Measurements from ENCODE around the gene CTU1.

Gene CTU1

DNA sequence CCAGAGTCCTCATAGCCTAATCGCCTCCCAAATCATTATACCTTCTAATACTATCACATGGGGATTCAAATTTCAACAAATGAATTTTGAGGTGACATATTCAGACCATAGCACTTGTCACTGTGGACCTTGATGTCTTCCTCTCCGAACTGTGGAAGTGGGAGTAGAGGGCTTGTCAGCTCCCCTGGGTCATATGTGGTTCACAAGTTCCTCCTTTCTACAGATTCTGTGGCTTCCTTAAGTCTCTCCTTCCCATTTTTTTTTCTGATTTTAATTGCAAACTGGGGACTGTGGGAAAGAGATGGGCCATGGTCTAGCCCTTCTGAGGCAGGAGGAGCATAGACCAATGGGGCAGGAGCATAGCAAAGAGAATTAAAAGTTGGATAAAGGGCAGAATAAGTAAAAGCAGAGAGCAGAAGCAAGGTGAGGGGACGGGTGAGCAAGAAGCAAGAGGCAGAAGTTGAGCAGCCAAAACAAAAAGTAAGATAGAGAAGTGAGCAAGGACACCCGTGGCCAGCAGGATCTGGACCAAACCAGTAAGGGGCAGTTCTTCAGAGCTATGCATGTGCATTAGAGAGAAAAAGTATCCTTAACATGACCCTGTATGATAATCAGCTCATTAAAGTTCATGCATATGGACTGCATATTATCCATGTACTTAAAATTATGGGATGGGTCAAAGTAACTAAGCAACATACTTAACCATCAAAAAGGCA is 31.2 kb upstream of the CTU1 start:
- no peak for DNase-seq (ENCODE audit: low read depth)
- no peak overlapping the region for H3K4me3 ChIP-seq (ENCODE audit: low read depth, low read length)
- TF ChIP-seq, protein P1, sequence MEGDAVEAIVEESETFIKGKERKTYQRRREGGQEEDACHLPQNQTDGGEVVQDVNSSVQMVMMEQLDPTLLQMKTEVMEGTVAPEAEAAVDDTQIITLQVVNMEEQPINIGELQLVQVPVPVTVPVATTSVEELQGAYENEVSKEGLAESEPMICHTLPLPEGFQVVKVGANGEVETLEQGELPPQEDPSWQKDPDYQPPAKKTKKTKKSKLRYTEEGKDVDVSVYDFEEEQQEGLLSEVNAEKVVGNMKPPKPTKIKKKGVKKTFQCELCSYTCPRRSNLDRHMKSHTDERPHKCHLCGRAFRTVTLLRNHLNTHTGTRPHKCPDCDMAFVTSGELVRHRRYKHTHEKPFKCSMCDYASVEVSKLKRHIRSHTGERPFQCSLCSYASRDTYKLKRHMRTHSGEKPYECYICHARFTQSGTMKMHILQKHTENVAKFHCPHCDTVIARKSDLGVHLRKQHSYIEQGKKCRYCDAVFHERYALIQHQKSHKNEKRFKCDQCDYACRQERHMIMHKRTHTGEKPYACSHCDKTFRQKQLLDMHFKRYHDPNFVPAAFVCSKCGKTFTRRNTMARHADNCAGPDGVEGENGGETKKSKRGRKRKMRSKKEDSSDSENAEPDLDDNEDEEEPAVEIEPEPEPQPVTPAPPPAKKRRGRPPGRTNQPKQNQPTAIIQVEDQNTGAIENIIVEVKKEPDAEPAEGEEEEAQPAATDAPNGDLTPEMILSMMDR (IDR thresholded peaks at IDR 0.05; ENCODE audit: insufficient read depth, low read depth, low read length, missing control alignments), result no peak

GRCh38 chr19:51138549-51138979 is 30.4 kb upstream of the CTU1 start:
- H3K4me3 ChIP-seq (ENCODE audit: low read depth, low read length), result no peak overlapping the region
- no peak for DNase-seq (ENCODE audit: low read depth)
- TF ChIP-seq, protein P1 (IDR thresholded peaks at IDR 0.05; ENCODE audit: insufficient read depth, low read depth, low read length, missing control alignments), result no peak

GRCh38 chr19:51137792-51138425 is 29.7 kb upstream of the CTU1 start:
- H3K4me3 ChIP-seq (ENCODE audit: low read depth, low read length), result no peak overlapping the region
- no peak for DNase-seq (ENCODE audit: low read depth)
- TF ChIP-seq, protein P1 (IDR thresholded peaks at IDR 0.05; ENCODE audit: insufficient read depth, low read depth, low read length, missing control alignments), result no peak

DNA sequence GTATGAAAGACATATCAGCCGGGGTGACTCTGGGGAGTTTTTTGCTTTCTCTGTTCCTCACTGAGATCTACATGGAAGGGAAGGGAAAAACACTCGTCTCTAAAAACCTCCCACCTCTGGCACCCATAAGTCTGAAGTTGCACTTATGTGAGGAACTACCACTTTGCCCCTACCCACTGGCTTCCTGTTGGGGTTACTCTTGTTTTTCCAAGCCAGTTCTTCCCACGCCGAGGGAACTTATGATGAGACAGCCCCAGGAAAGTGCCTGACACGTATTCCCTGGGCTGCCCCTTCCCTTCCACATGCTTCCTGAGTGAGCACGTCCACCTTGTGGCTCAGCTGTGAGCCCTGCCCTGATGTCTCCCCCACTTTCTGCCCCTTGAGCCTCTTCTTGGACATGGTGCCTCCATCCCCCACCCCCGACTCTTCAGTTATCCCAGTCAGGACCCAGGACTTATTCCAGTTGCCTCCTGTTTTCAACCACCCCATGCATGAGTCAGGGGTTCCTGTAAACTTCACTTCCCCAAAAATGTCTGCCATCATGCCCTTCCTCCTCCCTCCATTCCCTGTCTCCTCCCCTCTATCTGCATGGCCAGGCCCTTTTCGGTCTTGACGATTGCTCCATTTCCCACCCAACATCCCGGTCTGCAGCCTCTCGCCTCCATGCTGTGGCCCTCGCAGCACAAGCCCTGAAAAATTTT is 28.8 kb upstream of the CTU1 start:
- DNase-seq (ENCODE audit: low read depth), result no peak
- TF ChIP-seq, protein P1 (IDR thresholded peaks at IDR 0.05; ENCODE audit: insufficient read depth, low read depth, low read length, missing control alignments), result no peak

GRCh38 chr19:51135986-51136762 is 28.0 kb upstream of the CTU1 start:
- no peak for DNase-seq (ENCODE audit: low read depth)
- H3K4me3 ChIP-seq (ENCODE audit: low read depth, low read length), result no peak overlapping the region
- TF ChIP-seq, protein P1 (IDR thresholded peaks at IDR 0.05; ENCODE audit: insufficient read depth, low read depth, low read length, missing control alignments), result no peak

More for the DNA sequence above, 28.8 kb upstream of the CTU1 start:
- H3K4me3 ChIP-seq (ENCODE audit: low read depth, low read length), result no peak overlapping the region

GRCh38 chr19:51135004-51135403 is 26.8 kb upstream of the CTU1 start:
- H3K4me3 ChIP-seq (ENCODE audit: low read depth, low read length), result no peak overlapping the region
- TF ChIP-seq, protein P1 (IDR thresholded peaks at IDR 0.05; ENCODE audit: insufficient read depth, low read depth, low read length, missing control alignments), result no peak
- DNase-seq (ENCODE audit: low read depth), result no peak
